ENCODE data around the gene SLC39A7.

GRCh38 chr6:33187809-33188208 is 12.9 kb upstream of the SLC39A7 start:
- TF ChIP-seq CTCF (conservative IDR thresholded peaks at IDR 0.05; ENCODE audit: low read depth, low read length) (no peak), EZH2 (IDR thresholded peaks at IDR 0.05; ENCODE audit: borderline replicate concordance, low read depth, low read length, poor library complexity, severe bottlenecking) (no peak)
